HG02798 (cell line): ENCODE results near the gene FMR1.
A peak's percentile ranks its signal among the peaks of the same experiment; 100 is the strongest.

ENCODE experiments used
- ATAC-seq: cut with Tn5 transposase; IDR thresholded peaks from one replicate; pipeline ENCODE4 v1.9.1; 2021; ENCODE audit warnings: mild to moderate bottlenecking; ENCODE audit not compliant: unreplicated experiment, poor library complexity

Gene FMR1

GRCh38 chrX:147911192-147912022, at the start of gene FMR1:
Gene FMR1, plus strand, starts transcription at chrX:147911919. Its CDS starts 261 bp downstream, at chrX:147912180.
- peak; percentile 90 for ATAC-seq

- peak; percentile 99 for ATAC-seq
Observed at GRCh38 chrX:147875866-147876596, 35.7 kb upstream of the FMR1 start.

GRCh38 chrX:147876849-147877646, 34.7 kb upstream of the FMR1 start:
- no peak for ATAC-seq

- ATAC-seq: no peak
Observed at GRCh38 chrX:147877726-147878125, 34.0 kb upstream of the FMR1 start.

GRCh38 chrX:147884958-147885357, 26.8 kb upstream of the FMR1 start:
- ATAC-seq: no peak

GRCh38 chrX:147890756-147891155, 21.0 kb upstream of the FMR1 start:
- ATAC-seq: no peak

- no peak for ATAC-seq
Observed at GRCh38 chrX:147891896-147892295, 19.8 kb upstream of the FMR1 start.

GRCh38 chrX:147893741-147894140, 18.0 kb upstream of the FMR1 start:
- no peak for ATAC-seq

GRCh38 chrX:147894366-147894963, 17.3 kb upstream of the FMR1 start:
- ATAC-seq: no peak

GRCh38 chrX:147897117-147897516, 14.6 kb upstream of the FMR1 start:
- ATAC-seq: no peak

- ATAC-seq: no peak
Observed at GRCh38 chrX:147898951-147899350, 12.8 kb upstream of the FMR1 start.

GRCh38 chrX:147899379-147900114, 12.2 kb upstream of the FMR1 start:
- ATAC-seq: peak; percentile 75

- no peak for ATAC-seq
Observed at GRCh38 chrX:147900349-147900748, 11.4 kb upstream of the FMR1 start.

GRCh38 chrX:147901461-147902126, 10.1 kb upstream of the FMR1 start:
- no peak for ATAC-seq

- ATAC-seq: no peak
Observed at GRCh38 chrX:147902270-147902669, 9.4 kb upstream of the FMR1 start.

- no peak for ATAC-seq
Observed at GRCh38 chrX:147908106-147908505, 3.6 kb upstream of the FMR1 start.

GRCh38 chrX:147910607-147911006, 1.1 kb upstream of the FMR1 start:
- ATAC-seq: no peak

- ATAC-seq: peak; percentile 31
Observed at GRCh38 chrX:147912093-147912801, 528 bp downstream of the FMR1 start.

- no peak for ATAC-seq
Observed at GRCh38 chrX:147913570-147913969, 1.9 kb downstream of the FMR1 start.
